HCT116 (cell line): ENCODE data around the gene MYO3B.

Experiments used
- CTCF ChIP-seq, 3 experiments: fragments of 200-600 bp in 1 of 3; sonication (generic) in 1 of 3; IDR thresholded peaks in 2 of 3; conservative IDR thresholded peaks in 1 of 3; 2 replicates each; pipeline ENCODE4 v1.5.1; 2012 to 2017; ENCODE audit warnings: low read depth in 2 of 3, low read length in 2 of 3, antibody characterized with exemption in 1 of 3, borderline replicate concordance in 1 of 3, control low read depth in 1 of 3, mild to moderate bottlenecking in 1 of 3, mixed read lengths in 1 of 3, mixed run types in 1 of 3, moderate library complexity in 1 of 3; ENCODE audit not compliant: insufficient read depth in 1 of 3
- EGR1 ChIP-seq: IDR thresholded peaks from 2 replicates; pipeline ENCODE4 v1.6.1; 2012; ENCODE audit warnings: low read depth
- EZH2 ChIP-seq: fragments of 200-600 bp; sonication (generic); IDR thresholded peaks from 2 replicates; pipeline ENCODE4 v1.6.1; 2017; ENCODE audit warnings: antibody characterized with exemption, mixed run types
- SRF ChIP-seq: IDR thresholded peaks from 2 replicates; pipeline ENCODE4 v1.6.1; 2012; ENCODE audit warnings: low read depth
- ZBTB33 ChIP-seq: IDR thresholded peaks from 2 replicates; pipeline ENCODE4 v1.6.1; 2011; ENCODE audit warnings: mild to moderate bottlenecking, low read length, moderate library complexity; ENCODE audit not compliant: insufficient replicate concordance; ENCODE audit errors: extremely low read depth
- ZNF274 ChIP-seq: fragments of 200-500 bp; sonication (Bioruptor generic); IDR thresholded peaks from 2 replicates; pipeline ENCODE4 v1.6.1; 2014; ENCODE audit warnings: mild to moderate bottlenecking, low read depth, low read length, inconsistent platforms

GRCh38 chr2:170485254-170486026 is 307.5 kb downstream of the MYO3B start:
- TF ChIP-seq EZH2: no peak
- TF ChIP-seq SRF: no peak
- no peak for TF ChIP-seq CTCF (IDR thresholded peaks at IDR 0.05 in 2 of 3, conservative IDR thresholded peaks at IDR 0.05 in 1 of 3; ENCODE audit: borderline replicate concordance in 1 of 3, insufficient read depth in 1 of 3, low read depth in 2 of 3, low read length in 2 of 3)
- no peak for TF ChIP-seq EGR1
- no peak for TF ChIP-seq ZNF274
- TF ChIP-seq ZBTB33: no peak
